A549 (cell line): ENCODE measurements around the gene GOLGA6A.

ENCODE experiments used
- BHLHE40 ChIP-seq: IDR thresholded peaks from 2 replicates; pipeline ENCODE4 v1.6.1; 2012; ENCODE audit warnings: low read depth, low read length, inconsistent platforms
- CHD4 ChIP-seq: fragments of 200-600 bp; sonication (generic); IDR thresholded peaks from 2 replicates; pipeline ENCODE4 v1.6.1; 2016; ENCODE audit warnings: antibody characterized with exemption, mild to moderate bottlenecking, borderline replicate concordance
- EP300 ChIP-seq, 2 experiments: fragments of >200 bp; sonication (Bioruptor Twin); formaldehyde crosslinking; IDR thresholded peaks; 2 replicates in 1 of 2; 3 replicates in 1 of 2; pipeline ENCODE4 v1.6.1; 2016 to 2017
- FOSB ChIP-seq: fragments of 250-450 bp; sonication (Bioruptor Pico); IDR thresholded peaks from 2 replicates; pipeline ENCODE4 v1.5.0; 2020; ENCODE audit warnings: mild to moderate bottlenecking, moderate library complexity
- HDAC2 ChIP-seq: fragments of 200-600 bp; sonication (generic); IDR thresholded peaks from 2 replicates; pipeline ENCODE4 v1.6.1; 2016
- JUN ChIP-seq, 2 experiments: fragments of >200 bp; sonication (Bioruptor Twin); formaldehyde crosslinking; IDR thresholded peaks; 2 replicates in 1 of 2; 3 replicates in 1 of 2; pipeline ENCODE4 v1.6.1; 2016 to 2017
- MAFK ChIP-seq: fragments of 450-650 bp; IDR thresholded peaks from 2 replicates; pipeline ENCODE4 v1.6.1; 2014; ENCODE audit not compliant: partially characterized antibody
- NR3C1 ChIP-seq: fragments of >200 bp; sonication (Bioruptor Twin); formaldehyde crosslinking; IDR thresholded peaks from 3 replicates; pipeline ENCODE4 v1.6.1; 2017
- POLR2A ChIP-seq: IDR thresholded peaks from 2 replicates; pipeline ENCODE4 v1.6.1; 2012; ENCODE audit warnings: mild to moderate bottlenecking, low read length
- RARB ChIP-seq: fragments of 250-450 bp; sonication (Bioruptor Pico); IDR thresholded peaks from 2 replicates; pipeline ENCODE4 v1.8.0; 2021; ENCODE audit warnings: mild to moderate bottlenecking, moderate library complexity
- TP53 ChIP-seq: fragments of 250-450 bp; sonication (Bioruptor Pico); IDR thresholded peaks from 2 replicates; pipeline ENCODE4 v1.5.0; 2021; ENCODE audit warnings: mild to moderate bottlenecking, moderate library complexity
- ZFP36 ChIP-seq: fragments of 450-650 bp; IDR thresholded peaks from 2 replicates; pipeline ENCODE4 v1.6.1; 2014; ENCODE audit warnings: borderline replicate concordance; ENCODE audit not compliant: partially characterized antibody
- TF ChIP-seq, protein P1 (sequence below): fragments of >200 bp; sonication (Bioruptor Twin); formaldehyde crosslinking; IDR thresholded peaks from 3 replicates; pipeline ENCODE4 v1.5.1; 2016
- TF ChIP-seq, protein P2 (sequence below): fragments of >200 bp; sonication (Bioruptor Twin); formaldehyde crosslinking; IDR thresholded peaks from 3 replicates; pipeline ENCODE4 v1.6.1; 2016

- TF ChIP-seq, protein P1, sequence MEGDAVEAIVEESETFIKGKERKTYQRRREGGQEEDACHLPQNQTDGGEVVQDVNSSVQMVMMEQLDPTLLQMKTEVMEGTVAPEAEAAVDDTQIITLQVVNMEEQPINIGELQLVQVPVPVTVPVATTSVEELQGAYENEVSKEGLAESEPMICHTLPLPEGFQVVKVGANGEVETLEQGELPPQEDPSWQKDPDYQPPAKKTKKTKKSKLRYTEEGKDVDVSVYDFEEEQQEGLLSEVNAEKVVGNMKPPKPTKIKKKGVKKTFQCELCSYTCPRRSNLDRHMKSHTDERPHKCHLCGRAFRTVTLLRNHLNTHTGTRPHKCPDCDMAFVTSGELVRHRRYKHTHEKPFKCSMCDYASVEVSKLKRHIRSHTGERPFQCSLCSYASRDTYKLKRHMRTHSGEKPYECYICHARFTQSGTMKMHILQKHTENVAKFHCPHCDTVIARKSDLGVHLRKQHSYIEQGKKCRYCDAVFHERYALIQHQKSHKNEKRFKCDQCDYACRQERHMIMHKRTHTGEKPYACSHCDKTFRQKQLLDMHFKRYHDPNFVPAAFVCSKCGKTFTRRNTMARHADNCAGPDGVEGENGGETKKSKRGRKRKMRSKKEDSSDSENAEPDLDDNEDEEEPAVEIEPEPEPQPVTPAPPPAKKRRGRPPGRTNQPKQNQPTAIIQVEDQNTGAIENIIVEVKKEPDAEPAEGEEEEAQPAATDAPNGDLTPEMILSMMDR, result no peak
- TF ChIP-seq POLR2A (no peak), MAFK (no peak), ZFP36 (no peak), RARB (no peak), EP300 (IDR thresholded peaks at IDR 0.05) (no peak), NR3C1 (no peak), JUN (IDR thresholded peaks at IDR 0.05) (no peak), HDAC2 (no peak), TP53 (CRISPR knock-in tag) (no peak), FOSB (CRISPR knock-in tag) (no peak), CHD4 (no peak), BHLHE40 (no peak)
- TF ChIP-seq, protein P2, sequence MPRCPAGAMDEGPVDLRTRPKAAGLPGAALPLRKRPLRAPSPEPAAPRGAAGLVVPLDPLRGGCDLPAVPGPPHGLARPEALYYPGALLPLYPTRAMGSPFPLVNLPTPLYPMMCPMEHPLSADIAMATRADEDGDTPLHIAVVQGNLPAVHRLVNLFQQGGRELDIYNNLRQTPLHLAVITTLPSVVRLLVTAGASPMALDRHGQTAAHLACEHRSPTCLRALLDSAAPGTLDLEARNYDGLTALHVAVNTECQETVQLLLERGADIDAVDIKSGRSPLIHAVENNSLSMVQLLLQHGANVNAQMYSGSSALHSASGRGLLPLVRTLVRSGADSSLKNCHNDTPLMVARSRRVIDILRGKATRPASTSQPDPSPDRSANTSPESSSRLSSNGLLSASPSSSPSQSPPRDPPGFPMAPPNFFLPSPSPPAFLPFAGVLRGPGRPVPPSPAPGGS, result no peak
These were observed 42.7 kb downstream of the GOLGA6A start for GRCh38 chr15:74039656-74040010.
